ENCODE measurements around the gene ADGRB3. TPM values are rescaled to one million over a fixed set of nuclear protein-coding genes. Genes with fewer than 3 reads are reported as not detected.
A peak's percentile ranks its signal among the peaks of the same experiment; 100 is the strongest.
"Not testable (repeated sequence)": the region's sequence is repeated elsewhere in the genome, so short reads cannot be mapped to it uniquely, and the experiment has no call there.

The ADGRB3 gene
- polyA plus RNA-seq, 1 donor = 0.70 TPM

DNA sequence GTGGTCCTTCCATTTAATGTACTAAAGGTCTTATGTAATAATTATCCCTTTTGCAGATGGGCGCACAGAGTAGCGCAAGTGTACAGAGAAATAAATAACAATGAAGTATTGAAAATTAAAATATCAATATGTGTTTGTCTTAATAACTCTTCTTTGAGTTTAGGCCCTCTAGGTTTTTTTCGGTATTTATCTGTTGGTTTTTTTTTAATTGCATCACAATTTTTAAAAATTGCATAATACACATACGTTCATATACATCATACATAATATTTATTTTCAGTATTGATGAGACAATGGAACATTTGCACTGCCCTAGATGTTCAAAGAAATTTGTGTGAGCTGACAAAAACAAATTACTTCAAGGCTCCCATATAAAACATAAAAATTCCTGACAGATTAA is 15.1 kb downstream of the ADGRB3 start:
- DNase-seq = no peak

DNA sequence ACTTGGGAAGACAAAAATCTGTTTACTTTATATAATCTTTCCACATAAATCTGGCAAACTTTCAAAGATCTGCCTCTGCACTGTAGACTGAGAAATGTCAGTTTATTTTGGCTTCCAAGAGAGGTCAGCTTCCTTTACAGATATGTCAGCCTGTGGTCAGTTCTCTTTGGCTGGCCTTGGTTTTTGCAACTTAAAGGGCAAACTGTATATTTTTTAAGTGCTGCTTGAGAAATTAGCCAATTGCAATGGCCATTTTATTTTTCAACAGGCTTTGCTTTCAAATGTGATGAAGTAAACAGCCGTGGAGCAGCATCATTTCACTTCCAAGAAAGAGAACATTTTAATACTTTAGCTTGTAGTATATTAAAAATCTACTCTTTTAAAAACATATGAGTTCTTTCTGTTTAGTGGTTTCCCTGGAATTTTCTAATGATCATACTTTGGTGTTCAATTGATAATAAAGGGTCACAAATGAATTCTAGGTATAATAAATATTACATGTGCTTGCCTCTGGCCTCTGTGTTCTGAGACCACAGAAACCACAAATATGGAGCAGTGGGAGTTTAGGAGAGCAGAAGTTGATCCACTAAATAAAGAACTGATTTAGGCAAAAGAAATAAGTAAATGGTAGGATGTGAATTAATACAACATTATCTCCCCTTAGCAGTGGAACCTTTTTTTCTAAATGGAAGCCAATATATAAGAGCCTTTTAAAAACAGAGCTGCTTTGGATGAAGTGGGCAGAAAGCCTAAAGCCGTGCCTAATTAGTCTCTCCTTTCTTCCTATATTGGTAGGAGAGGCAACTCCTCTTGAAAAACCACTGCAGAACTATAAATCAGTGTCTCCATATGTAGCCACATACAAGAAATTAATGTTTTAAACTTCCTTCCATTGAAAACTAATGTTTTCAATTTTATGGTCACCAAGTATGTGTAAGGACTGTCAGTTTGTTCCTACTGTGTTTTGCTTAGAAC is 16.2 kb downstream of the ADGRB3 start:
- DNase-seq = no peak

DNA sequence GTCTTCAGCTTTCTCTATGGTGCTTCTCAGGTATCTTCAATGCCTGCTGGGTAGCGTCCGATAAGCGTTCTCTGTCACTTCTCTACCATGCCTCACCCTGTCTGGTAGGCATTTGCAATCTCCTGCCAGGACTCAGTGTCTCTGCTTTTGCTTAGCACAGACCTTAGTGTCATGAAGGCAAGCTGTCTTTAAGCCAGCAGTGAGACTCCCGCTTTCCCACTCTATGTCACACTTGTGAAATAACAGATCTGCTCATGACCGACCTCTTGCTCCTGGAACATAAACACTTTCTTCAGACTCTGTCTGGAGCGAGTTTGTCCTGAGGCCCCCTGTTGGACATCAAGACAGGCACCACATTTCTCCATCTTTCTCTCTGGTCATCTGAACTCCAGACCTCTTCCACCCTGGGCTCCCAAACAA is 17.0 kb downstream of the ADGRB3 start:
- no peak for DNase-seq

DNA sequence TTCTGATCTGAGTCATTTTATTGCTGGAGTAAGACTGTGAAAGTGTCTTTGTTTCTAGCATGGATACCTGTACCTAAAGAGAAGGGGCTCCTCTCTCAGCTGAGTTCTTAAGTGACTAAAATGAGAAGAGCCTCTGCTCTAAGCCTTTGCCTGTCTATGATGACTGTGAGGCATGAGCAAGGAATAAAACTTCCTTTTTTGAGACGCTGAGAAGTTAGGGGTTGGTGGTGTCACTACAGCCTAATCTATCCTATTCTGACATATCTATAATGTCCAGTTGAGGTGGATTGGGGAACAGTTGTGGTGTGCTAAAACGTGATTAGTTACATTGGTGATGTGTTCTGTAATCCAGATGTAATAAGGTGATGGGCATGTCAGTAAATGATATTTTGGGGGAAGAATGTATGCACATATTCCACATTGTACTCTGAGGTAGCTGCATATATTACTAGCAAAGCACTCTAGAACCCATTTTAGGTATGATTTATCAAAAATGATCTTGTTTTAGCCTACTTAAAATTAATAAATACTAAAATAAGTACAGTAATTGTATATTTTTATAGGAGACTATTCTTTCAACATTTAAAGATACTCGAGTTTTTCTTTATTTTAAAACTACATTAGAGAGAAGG is 18.1 kb downstream of the ADGRB3 start:
- DNase-seq = no peak

DNA sequence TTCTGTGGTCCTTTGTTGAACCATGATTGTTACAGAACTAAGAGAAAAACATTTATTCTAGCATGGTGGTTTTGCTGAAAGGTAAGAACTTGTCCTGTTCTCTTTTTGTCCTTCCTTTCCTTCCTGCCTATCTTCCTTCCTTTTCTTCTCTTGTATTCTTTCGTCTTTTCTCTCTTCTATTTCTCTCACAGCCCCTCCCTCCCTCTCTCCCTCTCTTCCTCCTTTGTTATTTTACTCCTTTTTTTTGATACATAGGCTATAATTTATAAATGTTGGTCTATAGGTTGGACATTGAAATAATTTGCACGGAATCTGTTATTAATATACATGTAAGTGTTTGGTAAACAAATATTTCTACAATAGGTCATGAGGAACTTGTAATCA is 18.6 kb downstream of the ADGRB3 start:
- DNase-seq = no peak

DNA sequence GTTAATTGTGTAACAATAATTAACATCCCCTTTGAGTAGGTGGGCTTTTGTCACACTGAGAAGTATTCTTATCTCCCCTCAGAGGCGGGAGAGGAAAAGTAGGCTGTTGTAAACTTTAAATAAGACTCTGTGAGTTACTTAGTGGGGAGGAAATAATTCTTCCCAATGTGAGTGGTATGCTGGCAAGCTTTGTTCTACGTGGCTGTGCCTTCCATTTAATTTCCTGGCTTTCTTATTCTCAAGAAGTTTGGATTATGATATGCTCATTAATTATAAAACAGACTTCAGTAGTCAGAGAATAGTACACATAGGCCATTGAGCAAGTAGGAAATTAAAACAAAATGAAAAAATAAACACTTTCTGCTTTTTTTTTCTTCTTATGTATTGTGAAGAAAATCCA is 19.1 kb downstream of the ADGRB3 start:
- DNase-seq = no peak

DNA sequence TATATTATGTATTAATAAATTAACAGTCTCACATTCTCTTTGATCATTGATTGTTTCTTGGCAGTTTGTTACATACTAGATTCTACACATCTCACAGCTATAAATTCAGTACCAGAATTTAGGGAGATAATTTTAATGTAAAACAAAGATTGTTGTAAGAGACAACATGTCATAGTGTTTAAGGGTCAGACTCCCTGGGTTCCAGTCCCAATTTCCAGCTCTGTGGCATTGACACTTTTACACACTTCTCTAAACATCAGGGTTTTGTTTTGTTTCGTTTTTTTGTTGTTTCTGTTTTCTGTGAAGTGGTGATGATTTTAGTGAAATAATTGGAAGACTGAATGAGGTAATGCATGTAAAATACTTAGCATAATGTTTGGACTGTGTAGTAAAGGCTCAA is 19.9 kb downstream of the ADGRB3 start:
- DNase-seq = no peak

DNA sequence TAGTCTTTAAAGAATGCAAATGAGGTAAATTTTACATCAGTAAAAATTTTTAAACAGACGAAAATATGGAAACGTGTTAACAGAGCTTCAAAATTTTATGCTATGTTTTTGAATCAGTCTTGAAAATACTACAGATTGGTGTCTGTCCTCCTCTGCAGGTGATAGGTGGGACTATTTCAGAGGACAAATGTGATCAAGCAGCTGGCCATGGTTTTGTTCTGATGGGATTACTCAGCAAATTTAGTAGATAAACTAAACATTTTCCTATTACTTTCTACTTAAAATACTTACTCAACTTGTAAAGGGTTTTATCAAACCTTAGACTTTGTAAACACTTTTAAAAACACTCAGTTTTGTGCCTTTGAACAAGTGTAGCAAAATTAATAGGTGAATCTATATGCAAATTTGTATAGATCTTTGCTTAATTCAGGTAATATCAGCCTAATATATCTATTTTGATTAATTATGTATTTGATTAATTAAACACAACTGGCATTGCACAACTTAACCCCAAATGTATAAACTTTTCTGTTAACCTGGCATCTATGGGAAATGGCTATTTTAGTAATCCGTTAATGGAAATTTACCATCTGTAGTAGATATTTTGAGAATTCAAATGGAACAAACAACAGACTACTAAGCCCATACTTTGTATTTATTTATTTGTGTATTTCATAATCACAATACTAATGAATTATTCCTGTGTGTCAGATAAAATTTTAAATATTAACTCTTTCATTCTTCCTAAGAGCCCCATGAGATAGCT is 22.5 kb downstream of the ADGRB3 start:
- DNase-seq = no peak

DNA sequence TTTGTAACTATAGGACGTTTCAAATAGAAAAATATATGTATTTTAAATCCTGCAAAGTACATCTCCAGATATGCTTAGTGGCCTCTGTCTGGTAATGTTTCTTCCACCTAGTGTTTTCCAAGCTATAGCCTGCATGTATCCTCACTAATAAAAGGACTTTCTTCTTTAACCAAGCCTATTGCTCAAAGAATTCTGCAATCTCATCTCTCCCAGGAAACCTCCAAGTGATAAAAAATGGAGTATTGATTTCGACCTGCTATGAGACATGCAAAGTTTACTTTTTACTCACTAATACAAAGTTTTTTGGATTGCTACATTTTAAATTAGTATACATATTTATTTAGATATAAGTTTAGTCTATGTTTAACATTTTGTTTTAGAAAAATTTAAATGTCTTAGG is 23.3 kb downstream of the ADGRB3 start:
- no peak for DNase-seq

DNA sequence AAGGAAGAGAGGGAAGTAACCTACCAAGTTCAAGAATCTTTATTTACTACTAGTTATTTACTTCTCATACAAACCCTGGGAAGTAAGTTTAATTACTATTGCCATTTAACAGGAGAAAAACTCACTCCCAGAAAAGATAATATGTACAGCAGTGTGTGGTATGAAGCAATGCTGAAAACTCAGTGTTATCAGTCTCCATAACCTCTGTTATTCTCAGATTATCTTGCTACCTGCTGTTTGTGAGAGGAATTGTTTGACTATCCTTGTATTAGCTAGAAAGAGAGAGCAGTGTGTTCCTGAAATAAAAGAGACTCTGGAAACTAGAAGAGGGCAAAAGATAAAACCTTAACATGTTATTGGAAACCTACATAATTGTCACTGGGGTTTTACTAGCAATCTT is 38.2 kb downstream of the ADGRB3 start:
- DNase-seq = no peak

DNA sequence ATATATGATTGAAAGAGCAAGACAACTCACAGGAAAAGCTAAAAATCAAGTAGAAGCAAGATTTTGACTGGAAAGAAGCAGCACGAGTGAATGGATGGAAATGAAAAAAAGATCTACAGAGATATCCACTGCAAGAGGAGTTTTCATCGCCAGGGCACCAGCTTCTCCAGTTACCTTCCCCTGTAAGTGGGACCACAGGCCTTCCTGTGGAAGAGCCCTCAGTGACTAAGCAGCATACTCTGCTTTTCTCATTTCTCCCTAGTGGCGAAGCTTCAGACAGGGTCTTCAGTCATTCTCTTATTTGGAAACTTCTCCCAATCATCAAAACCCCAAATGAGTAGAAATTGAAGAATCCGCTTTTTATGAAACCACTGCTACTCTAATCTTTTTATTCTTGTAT is 40.5 kb downstream of the ADGRB3 start:
- DNase-seq = peak; percentile 5

DNA sequence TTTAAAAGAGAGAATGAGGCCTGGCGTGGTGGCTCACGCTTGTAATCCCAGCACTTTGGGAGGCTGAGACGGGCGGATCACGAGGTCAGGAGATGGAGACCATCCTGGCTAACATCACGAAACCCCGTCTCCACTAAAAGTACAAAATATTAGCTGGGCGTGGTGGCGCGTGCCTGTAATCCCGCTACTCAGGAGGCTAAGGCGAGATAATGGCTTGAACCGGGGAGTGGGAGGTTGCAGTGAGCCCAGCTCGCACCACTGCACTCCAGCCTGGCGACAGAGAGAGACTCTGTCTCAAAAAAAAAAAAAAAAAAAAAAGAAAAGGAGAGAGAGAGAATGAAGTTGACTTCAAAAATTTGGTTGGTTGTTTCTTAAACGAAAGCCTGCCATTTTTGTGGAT is 41.0 kb downstream of the ADGRB3 start:
- DNase-seq = not testable (repeated sequence)

DNA sequence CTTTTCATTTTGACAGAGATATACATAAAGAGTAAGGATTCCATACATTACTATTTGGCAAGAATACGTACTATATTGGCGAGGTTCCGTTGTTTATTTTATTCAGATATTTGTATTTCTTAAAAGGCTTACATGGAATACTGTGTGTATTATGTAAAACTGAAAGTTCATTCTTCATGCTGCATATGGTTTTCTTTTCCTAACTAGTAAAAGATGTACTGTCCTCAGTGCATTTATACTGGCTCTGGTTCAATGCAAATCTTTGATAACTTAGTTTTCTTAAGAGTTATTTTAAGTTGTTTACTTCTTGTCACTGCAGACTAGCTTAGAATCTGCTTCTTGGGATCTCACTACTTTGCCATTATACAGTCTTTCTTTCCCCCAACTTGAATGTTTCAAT is 42.0 kb downstream of the ADGRB3 start:
- DNase-seq = peak; percentile 17

DNA sequence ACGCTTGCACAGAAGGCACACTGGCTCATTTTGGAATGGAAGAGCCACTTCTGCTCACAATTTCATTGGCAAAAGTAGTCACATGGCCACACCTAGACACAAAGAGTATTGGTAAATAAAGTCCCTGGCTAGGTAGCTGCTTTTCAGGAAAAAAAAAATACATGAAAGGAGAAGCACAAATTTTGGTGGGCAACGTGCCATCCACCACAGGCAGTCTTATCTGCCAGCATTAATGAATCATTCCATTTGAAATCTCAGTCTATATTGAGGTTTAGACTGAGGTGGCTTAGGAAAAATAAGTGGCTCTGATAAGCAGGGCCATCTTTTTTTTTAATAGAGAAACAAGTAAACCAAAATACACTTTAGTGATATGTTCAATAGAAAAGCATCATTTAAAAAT is 44.3 kb downstream of the ADGRB3 start:
- DNase-seq = no peak

DNA sequence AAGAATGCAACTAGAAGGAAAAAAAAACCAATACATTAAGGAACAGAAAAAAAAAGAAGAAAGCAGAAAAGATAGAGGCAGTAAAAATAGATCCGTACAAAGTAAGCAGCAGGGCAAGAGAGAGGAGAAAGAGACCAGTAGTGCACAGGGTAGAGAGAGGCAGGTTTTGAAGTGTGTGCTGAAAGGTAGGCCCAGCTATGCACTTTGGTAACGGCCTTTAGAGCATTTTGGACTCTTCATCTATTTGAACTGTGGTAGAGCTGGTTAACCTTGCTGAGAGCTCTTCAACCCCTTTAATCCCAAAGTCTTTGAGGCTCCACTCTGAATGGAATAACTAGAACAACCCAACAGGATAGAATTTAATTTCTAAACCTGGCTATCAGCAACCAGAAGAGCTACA is 45.2 kb downstream of the ADGRB3 start:
- DNase-seq = no peak

DNA sequence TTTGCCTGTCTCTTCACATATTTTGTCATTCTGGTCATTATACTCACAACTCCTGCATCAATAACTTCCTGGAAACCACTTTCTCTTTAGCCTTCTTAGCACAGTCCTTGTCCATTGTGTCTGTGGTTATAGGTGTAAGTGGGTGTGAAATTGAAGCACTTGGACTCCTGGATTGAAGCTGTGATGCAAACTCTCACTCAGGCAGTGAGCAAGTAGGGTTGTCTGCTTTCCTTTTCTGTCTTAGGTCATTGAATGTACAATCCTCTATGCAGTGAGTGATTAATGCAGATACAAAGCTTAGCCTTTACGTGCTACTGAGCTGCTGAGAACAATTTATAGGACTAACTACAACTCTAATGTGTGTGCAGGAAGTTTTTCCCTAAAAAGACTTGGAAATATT is 54.8 kb downstream of the ADGRB3 start:
- DNase-seq = no peak

DNA sequence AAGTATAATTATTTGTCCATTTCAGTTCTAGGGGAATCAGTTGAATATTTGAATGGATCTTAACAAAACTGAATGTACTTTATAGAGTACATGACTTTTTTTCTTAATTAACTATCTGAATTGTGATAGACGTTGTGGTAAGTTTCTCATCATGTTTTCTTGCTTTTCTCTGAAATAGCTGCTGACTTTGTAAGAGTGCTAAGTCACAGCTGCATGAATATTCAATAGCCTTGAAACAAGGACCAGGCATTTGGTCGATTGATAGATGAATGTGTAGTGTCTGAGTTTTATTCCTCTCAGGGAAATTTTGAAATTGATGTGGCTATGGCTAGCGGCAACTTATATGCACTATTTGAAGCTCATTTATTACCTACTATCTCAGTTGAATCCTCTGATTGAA is 56.0 kb downstream of the ADGRB3 start:
- no peak for DNase-seq

DNA sequence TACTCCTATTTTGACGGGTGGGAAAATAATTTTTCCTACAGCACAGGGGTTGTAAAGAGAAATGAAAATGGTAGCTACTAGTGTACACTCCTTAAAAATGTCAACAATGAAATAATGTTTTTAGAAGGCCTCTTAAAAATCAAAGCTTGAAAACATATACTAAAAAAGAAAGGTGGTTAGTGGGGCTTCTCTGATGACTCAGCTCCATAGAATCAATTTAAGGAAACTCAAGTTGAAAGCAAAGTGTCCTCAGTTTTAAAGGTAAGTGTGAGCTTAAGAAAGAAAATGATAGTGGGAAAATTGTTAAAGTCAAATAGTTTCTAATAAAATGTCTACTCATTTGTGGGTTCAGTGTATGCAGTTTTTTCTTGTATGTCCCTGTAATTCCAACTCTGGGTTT is 58.2 kb downstream of the ADGRB3 start:
- no peak for DNase-seq

DNA sequence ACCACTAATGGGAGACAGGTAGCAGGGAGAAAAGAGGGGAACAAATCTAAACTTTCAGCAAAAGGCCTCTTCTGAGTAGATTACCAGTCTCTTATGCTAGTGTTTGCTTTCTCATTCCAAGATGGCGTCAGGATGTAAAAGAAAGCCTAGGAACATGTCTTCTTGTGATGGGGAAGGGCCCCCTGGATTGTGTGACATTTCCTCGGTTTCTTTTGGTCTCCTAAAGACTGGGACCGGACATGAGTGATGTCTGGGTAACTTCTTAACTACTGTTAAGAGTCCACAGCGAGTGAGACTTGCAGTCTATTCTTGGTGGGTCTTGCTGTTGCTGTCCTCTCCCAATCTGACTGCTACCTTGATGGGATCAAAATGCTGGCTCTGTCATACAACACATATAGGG is 60.3 kb downstream of the ADGRB3 start:
- no peak for DNase-seq

DNA sequence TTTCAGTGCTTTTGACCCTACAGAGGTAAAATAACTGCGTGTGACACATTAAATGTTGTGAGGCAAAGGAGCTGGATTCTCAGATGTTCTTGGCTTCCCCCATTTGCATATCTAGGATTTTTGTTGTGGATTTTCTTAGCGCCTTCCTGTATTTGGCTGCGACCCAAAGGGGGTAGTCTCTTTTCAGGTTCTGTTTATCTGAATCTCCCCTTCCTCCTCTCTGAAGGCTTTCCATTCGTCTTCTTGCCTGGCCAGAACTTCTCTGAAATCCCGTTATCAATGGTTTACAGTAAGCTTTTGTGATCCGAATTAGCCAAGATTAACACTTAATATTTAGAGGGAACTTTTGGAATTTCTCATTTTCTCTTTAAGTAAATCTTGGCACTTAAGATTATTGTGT is 60.8 kb downstream of the ADGRB3 start:
- no peak for DNase-seq

DNA sequence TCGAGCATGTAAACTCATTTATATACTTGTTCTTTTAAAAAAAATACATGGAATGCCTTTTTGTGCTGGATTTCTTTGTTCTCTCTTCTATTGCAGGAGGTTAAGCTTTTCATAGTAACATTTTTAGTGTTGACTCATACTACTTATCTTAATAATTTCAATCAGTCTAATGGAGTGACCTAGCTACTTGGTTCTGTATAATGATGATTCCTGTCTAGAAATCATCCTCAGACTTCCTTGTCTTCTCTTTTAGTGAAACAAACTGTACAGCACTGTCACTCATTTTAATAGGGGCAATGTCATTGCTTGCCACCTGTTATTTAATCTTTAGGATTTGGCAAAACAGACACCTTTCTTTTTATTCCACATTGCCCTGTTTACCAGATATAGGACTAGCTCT is 62.3 kb downstream of the ADGRB3 start:
- DNase-seq = no peak

DNA sequence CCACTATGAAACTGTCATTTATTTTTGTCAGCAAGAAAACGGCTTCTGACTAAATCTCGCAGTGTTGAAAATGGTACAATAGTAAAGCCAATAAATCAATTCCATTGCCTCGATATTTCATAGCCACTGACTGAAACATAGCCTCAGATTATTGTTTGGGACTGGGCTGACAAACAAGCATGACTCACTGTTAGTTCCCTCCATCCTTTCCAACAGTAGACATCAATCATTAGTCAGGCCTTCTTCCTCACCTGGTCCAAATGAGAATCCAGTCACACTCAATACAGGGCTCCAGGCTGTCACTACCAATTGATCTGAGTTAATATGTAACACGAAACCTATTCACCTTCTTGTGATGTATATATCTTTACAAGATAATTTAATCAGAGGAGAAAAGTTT is 66.1 kb downstream of the ADGRB3 start:
- DNase-seq = no peak

DNA sequence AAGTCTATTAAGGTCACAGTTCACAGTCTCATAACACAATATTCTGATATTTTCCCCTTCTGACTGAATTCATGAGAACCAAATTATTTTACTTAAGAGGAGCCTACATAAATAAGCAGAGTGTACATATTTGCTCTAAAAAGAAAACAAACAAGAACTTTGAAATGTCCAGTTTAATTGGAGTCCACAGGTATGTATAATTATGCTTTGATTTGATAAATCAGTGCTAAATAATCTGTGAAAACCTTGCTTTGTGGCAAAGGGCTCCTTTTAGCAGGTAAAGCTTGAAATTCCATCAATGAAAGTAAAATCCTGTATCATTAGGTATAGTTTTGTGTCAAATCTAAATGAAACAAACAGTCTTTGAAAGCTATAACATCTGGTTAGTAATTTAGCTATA is 69.4 kb downstream of the ADGRB3 start:
- DNase-seq = no peak
